Measurements from ENCODE around the gene C1orf50.

Gene C1orf50

GRCh38 chr1:42793824-42794223 lies 26.8 kb downstream of the C1orf50 start:
- ChIA-PET POLR2A (interaction anchor here (2.5 kb wide), 1 partner anchor 53 kb away, joined by 7 read pairs; the partner anchor contains the start of gene ZNF691), CTCF (interaction anchor here (0.6 to 1.6 kb wide), 6 partner anchors 16 to 620 kb away, joined by 3 to 6 read pairs (median 3); no protein-coding TSS in a partner anchor)
- Histone ChIP-seq H3K27ac (ENCODE audit: extremely low read depth, low read depth, low read length) (no peak overlapping the region), H3K36me3 (ENCODE audit: control insufficient read depth in 2 of 2, insufficient read depth in 1 of 2, low read length in 2 of 2) (no peaks in the 10 kb centered on the region), H3K4me1 (ENCODE audit: control insufficient read depth, insufficient read depth, low read length) (no peaks in the 10 kb centered on the region), H3K4me3 (ENCODE audit: low read depth, low read length) (no peak overlapping the region), H3K9me3 (ENCODE audit: control insufficient read depth, insufficient read depth, low read depth, low read length) (no peaks in the 10 kb centered on the region)
- TF ChIP-seq ZNF433 (tag by site-specific recombination; IDR thresholded peaks at IDR 0.05; ENCODE audit: low read depth), result no peak
- TF ChIP-seq, protein P1, sequence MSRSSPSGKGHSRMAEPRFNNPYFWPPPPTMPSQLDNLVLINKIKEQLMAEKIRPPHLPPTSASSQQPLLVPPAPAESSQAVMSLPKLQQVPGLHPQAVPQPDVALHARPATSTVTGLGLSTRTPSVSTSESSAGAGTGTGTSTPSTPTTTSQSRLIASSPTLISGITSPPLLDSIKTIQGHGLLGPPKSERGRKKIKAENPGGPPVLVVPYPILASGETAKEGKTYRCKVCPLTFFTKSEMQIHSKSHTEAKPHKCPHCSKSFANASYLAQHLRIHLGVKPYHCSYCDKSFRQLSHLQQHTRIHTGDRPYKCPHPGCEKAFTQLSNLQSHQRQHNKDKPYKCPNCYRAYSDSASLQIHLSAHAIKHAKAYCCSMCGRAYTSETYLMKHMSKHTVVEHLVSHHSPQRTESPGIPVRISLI (tag by site-specific recombination; IDR thresholded peaks at IDR 0.05), result no peak
- TF ChIP-seq HOXA7 (CRISPR knock-in tag; IDR thresholded peaks at IDR 0.05; ENCODE audit: borderline replicate concordance), result no peak
- TF ChIP-seq, protein P2, sequence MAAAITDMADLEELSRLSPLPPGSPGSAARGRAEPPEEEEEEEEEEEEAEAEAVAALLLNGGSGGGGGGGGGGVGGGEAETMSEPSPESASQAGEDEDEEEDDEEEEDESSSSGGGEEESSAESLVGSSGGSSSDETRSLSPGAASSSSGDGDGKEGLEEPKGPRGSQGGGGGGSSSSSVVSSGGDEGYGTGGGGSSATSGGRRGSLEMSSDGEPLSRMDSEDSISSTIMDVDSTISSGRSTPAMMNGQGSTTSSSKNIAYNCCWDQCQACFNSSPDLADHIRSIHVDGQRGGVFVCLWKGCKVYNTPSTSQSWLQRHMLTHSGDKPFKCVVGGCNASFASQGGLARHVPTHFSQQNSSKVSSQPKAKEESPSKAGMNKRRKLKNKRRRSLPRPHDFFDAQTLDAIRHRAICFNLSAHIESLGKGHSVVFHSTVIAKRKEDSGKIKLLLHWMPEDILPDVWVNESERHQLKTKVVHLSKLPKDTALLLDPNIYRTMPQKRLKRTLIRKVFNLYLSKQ (tag by site-specific recombination; IDR thresholded peaks at IDR 0.05; ENCODE audit: borderline replicate concordance), result no peak
- no peak for TF ChIP-seq ZNF48 (tag by site-specific recombination; IDR thresholded peaks at IDR 0.05)
- no peak for TF ChIP-seq ZNF560 (tag by site-specific recombination; IDR thresholded peaks at IDR 0.05; ENCODE audit: borderline replicate concordance)
- no peak for TF ChIP-seq GLIS1 (tag by site-specific recombination; IDR thresholded peaks at IDR 0.05)

DNA sequence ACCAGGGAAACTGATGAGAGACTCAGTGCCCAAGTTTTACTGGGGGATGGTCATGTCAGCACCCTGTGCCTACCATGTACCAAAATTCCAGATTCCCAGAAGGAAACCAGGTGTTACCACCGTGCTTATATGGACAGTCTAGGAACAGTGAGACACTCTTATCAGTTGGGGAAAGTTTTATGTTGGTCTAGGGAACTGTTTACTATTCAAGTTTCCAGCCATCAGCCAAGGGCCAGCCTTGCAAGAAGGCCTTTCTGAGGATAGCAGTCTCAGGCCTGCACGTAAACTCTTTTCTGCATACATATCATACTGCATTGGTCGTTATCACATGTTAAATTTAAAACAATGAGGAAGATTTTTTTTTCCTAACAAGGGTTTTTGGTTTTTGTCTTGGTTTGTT lies 30.4 kb downstream of the C1orf50 start:
- ChIA-PET POLR2A (interaction anchor here (1.0 kb wide), 1 partner anchor 49 kb away, joined by 4 read pairs; the partner anchor contains the start of gene ZNF691), CTCF (no interaction called here)

DNA sequence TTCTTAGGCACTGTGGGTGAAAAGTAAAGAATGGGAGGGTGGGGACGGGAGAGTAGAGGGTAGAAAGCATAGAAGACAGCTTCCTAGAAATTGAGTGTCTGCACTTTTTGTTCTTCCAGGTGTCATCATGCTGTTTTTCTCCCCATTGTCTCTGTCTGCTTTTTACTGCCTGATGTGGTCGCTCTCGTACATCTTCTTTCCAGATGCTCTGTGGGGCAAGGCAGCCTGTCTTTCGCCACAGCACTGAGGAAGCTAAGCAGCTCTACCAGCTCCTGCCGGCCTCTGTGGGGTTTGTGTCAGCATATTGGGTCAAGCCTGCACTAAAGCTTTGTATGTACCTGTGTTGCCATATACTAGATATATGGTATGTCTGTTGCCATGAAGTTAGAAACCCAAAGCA lies 30.9 kb downstream of the C1orf50 start:
- Histone ChIP-seq H3K4me3 (ENCODE audit: low read depth, low read length) (no peak overlapping the region), H3K36me3 (ENCODE audit: control insufficient read depth in 2 of 2, insufficient read depth in 1 of 2, low read length in 2 of 2) (no peaks in the 10 kb centered on the region), H3K4me1 (ENCODE audit: control insufficient read depth, insufficient read depth, low read length) (no peaks in the 10 kb centered on the region), H3K27ac (ENCODE audit: extremely low read depth, low read depth, low read length) (no peak overlapping the region), H3K9me3 (ENCODE audit: control insufficient read depth, insufficient read depth, low read depth, low read length) (no peaks in the 10 kb centered on the region)
- TF ChIP-seq ZNF366 (tag by site-specific recombination; conservative IDR thresholded peaks at IDR 0.05), result no peak
- no peak for TF ChIP-seq ZNF280D (tag by site-specific recombination; IDR thresholded peaks at IDR 0.05)
- TF ChIP-seq BCL11B (tag by site-specific recombination; IDR thresholded peaks at IDR 0.05; ENCODE audit: low read depth), result no peak
- TF ChIP-seq, protein P3, sequence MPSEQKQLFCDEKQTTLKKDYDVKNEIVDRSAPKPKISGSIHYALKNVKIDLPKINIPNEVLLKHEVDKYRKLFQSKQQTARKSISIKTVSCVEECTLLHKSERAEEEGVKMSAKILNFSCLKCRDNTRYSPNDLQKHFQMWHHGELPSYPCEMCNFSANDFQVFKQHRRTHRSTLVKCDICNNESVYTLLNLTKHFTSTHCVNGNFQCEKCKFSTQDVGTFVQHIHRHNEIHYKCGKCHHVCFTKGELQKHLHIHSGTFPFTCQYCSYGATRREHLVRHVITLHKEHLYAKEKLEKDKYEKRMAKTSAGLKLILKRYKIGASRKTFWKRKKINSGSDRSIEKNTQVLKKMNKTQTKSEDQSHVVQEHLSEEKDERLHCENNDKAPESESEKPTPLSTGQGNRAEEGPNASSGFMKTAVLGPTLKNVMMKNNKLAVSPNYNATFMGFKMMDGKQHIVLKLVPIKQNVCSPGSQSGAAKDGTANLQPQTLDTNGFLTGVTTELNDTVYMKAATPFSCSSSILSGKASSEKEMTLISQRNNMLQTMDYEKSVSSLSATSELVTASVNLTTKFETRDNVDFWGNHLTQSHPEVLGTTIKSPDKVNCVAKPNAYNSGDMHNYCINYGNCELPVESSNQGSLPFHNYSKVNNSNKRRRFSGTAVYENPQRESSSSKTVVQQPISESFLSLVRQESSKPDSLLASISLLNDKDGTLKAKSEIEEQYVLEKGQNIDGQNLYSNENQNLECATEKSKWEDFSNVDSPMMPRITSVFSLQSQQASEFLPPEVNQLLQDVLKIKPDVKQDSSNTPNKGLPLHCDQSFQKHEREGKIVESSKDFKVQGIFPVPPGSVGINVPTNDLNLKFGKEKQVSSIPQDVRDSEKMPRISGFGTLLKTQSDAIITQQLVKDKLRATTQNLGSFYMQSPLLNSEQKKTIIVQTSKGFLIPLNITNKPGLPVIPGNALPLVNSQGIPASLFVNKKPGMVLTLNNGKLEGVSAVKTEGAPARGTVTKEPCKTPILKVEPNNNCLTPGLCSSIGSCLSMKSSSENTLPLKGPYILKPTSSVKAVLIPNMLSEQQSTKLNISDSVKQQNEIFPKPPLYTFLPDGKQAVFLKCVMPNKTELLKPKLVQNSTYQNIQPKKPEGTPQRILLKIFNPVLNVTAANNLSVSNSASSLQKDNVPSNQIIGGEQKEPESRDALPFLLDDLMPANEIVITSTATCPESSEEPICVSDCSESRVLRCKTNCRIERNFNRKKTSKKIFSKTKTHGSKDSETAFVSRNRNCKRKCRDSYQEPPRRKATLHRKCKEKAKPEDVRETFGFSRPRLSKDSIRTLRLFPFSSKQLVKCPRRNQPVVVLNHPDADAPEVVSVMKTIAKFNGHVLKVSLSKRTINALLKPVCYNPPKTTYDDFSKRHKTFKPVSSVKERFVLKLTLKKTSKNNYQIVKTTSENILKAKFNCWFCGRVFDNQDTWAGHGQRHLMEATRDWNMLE (tag by site-specific recombination; conservative IDR thresholded peaks at IDR 0.05; ENCODE audit: low read depth), result no peak
- no peak for TF ChIP-seq ZNF629 (tag by site-specific recombination; IDR thresholded peaks at IDR 0.05)
- TF ChIP-seq ZNF37A (tag by site-specific recombination; IDR thresholded peaks at IDR 0.05), result no peak
- POLR2A ChIA-PET, result interaction anchor here (1.0 kb wide), 1 partner anchor 48 kb away, joined by 4 read pairs; the partner anchor contains the start of gene ZNF691
- CTCF ChIA-PET, result no interaction called here

More for the DNA sequence above, 30.4 kb downstream of the C1orf50 start:
- H3K4me3 ChIP-seq (ENCODE audit: low read depth, low read length), result no peak overlapping the region
- H3K36me3 ChIP-seq (ENCODE audit: control insufficient read depth in 2 of 2, insufficient read depth in 1 of 2, low read length in 2 of 2), result no peaks in the 10 kb centered on the region
- no peaks in the 10 kb centered on the region for H3K9me3 ChIP-seq (ENCODE audit: control insufficient read depth, insufficient read depth, low read depth, low read length)
- TF ChIP-seq ZEB2 (tag by site-specific recombination; IDR thresholded peaks at IDR 0.05), result no peak
- TF ChIP-seq ZNF558 (tag by site-specific recombination; IDR thresholded peaks at IDR 0.05), result no peak
- no peak for TF ChIP-seq SCRT1 (tag by site-specific recombination; IDR thresholded peaks at IDR 0.05; ENCODE audit: borderline replicate concordance)
- TF ChIP-seq YY1 (tag by site-specific recombination; IDR thresholded peaks at IDR 0.05), result no peak
- no peak for TF ChIP-seq SCRT2 (tag by site-specific recombination; IDR thresholded peaks at IDR 0.05)
- no peak for TF ChIP-seq ZXDB (tag by site-specific recombination; IDR thresholded peaks at IDR 0.05)
- H3K27ac ChIP-seq (ENCODE audit: extremely low read depth, low read depth, low read length), result no peak overlapping the region
- no peaks in the 10 kb centered on the region for H3K4me1 ChIP-seq (ENCODE audit: control insufficient read depth, insufficient read depth, low read length)
